Neural cell (in vitro differentiated cells): Measurements from ENCODE around the gene CDC37.

Source experiments
- CTCF ChIP-seq: fragments of 450-650 bp; IDR thresholded peaks from 2 replicates; pipeline ENCODE4 v1.5.1; 2014; ENCODE audit warnings: antibody characterized with exemption, mild to moderate bottlenecking, moderate library complexity; ENCODE audit not compliant: poor library complexity, severe bottlenecking
- EP300 ChIP-seq: fragments of 450-650 bp; conservative IDR thresholded peaks from 2 replicates; pipeline ENCODE4 v1.6.1; 2014; ENCODE audit warnings: antibody characterized with exemption, mild to moderate bottlenecking, moderate library complexity; ENCODE audit not compliant: poor library complexity, severe bottlenecking
- EZH2 ChIP-seq: fragments of 200-600, 300-800 bp; shearing (Covaris generic), sonication (generic); IDR thresholded peaks from 2 replicates; pipeline ENCODE4 v1.6.1; 2014; ENCODE audit warnings: antibody characterized with exemption, low read length, borderline replicate concordance, mild to moderate bottlenecking; ENCODE audit not compliant: insufficient read depth, poor library complexity, severe bottlenecking
- MXI1 ChIP-seq: fragments of 450-650 bp; conservative IDR thresholded peaks from 2 replicates; pipeline ENCODE4 v1.6.1; 2014; ENCODE audit warnings: antibody characterized with exemption, mild to moderate bottlenecking; ENCODE audit not compliant: poor library complexity, severe bottlenecking
- POLR2AphosphoS5 ChIP-seq: IDR thresholded peaks from 2 replicates; pipeline ENCODE4 v1.6.1; 2012
- RAD21 ChIP-seq: fragments of 450-650 bp; conservative IDR thresholded peaks from 2 replicates; pipeline ENCODE4 v1.6.1; 2014; ENCODE audit warnings: antibody characterized with exemption, mild to moderate bottlenecking, moderate library complexity
- REST ChIP-seq: IDR thresholded peaks from 2 replicates; pipeline ENCODE4 v1.6.1; 2012; ENCODE audit warnings: borderline replicate concordance
- SMC3 ChIP-seq: fragments of 450-650 bp; conservative IDR thresholded peaks from 2 replicates; pipeline ENCODE4 v1.6.1; 2014; ENCODE audit warnings: antibody characterized with exemption, mild to moderate bottlenecking, moderate library complexity; ENCODE audit not compliant: poor library complexity
- TAF1 ChIP-seq: IDR thresholded peaks from 2 replicates; pipeline ENCODE4 v1.6.1; 2012; ENCODE audit warnings: low read depth

- TF ChIP-seq CTCF = no peak
- no peak for TF ChIP-seq EZH2
- TF ChIP-seq TAF1 = no peak
- TF ChIP-seq REST = no peak
- no peak for TF ChIP-seq POLR2AphosphoS5
- TF ChIP-seq EP300 = no peak
- TF ChIP-seq SMC3 = no peak
- TF ChIP-seq RAD21 = no peak
- no peak for TF ChIP-seq MXI1
Observed at GRCh38 chr19:10395003-10395402, 8.3 kb downstream of the CDC37 start.
